GM12891 (cell line): ENCODE data around the gene PCK2.

Experiments used
- PAX5 ChIP-seq: IDR thresholded peaks from 2 replicates; pipeline ENCODE4 v1.6.1; 2011; ENCODE audit warnings: low read length, moderate library complexity, mild to moderate bottlenecking; ENCODE audit not compliant: insufficient read depth, severe bottlenecking
- POLR2A ChIP-seq: IDR thresholded peaks from 2 replicates; pipeline ENCODE4 v1.6.1; 2011; ENCODE audit warnings: low read depth, low read length, control low read depth
- POLR2AphosphoS5 ChIP-seq: IDR thresholded peaks from 2 replicates; pipeline ENCODE4 v1.6.1; 2011; ENCODE audit warnings: low read depth, low read length, control low read depth
- POU2F2 ChIP-seq: IDR thresholded peaks from 2 replicates; pipeline ENCODE4 v1.6.1; 2011; ENCODE audit warnings: low read depth, mild to moderate bottlenecking, control low read depth, low read length, moderate library complexity
- SPI1 ChIP-seq: IDR thresholded peaks from 2 replicates; pipeline ENCODE4 v1.6.1; 2011; ENCODE audit warnings: low read depth, low read length, control low read depth
- TAF1 ChIP-seq: IDR thresholded peaks from 2 replicates; pipeline ENCODE4 v1.6.1; 2011; ENCODE audit warnings: low read depth, low read length, control low read depth

DNA sequence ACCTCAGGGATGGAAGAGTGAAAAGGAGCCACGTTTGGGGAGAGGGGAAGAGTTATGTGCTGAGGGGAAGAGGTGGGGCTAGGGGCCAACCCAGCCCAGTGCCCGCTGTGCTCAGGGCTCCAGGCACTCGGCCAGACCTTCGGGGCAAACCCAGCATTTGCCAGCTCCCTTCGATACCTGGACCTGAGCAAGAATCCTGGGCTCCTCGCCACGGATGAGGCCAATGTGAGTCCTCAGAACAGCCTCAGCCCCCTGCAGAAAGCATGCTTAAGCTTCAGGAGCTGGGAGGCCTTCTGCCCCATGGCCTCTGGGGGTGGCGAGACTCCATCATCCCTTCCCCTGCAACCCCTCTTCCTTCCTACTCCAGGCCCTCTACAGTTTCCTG is 37.3 kb upstream of the PCK2 start:
- TF ChIP-seq POLR2A (no peak), TAF1 (no peak), POLR2AphosphoS5 (no peak), POU2F2 (no peak), PAX5 (no peak), SPI1 (no peak)
